Activated CD4-positive, alpha-beta T cell treated with anti-CD3 and anti-CD28 coated beads, Interleukin-10, Interleukin-2, amounts not matched to agents 100 ng/mL and 50 ng/mL, durations not matched to agents 16 hours and 8 hours (primary cell): ENCODE results near the gene EARS2.
"Not testable (repeated sequence)": the region's sequence is repeated elsewhere in the genome, so short reads cannot be mapped to it uniquely, and the experiment has no call there.

ENCODE experiments used
- DNase-seq: peaks from one replicate; pipeline ENCODE4 v3.0.0-alpha.2; 2020

EARS2 gene

DNA sequence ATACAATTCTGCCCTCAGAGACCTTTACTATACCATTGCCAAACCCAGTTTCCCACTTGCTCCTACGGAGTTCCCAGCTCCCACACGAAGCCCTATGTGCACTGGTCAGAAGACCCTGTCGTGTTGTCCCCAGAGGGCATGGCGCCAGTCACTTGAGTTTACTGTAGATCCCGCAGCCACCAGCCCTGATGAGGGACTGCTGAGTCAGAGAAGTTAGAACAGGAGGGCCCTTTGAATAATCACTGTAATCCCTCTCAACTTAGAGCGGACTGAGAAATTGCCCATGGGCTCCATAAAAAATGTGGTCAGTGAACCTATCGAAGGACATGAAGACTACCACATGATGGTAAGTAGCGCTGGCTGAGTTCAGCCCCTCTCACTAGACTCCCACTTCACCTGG is 9.6 kb upstream of the EARS2 start:
- DNase-seq: no peak

DNA sequence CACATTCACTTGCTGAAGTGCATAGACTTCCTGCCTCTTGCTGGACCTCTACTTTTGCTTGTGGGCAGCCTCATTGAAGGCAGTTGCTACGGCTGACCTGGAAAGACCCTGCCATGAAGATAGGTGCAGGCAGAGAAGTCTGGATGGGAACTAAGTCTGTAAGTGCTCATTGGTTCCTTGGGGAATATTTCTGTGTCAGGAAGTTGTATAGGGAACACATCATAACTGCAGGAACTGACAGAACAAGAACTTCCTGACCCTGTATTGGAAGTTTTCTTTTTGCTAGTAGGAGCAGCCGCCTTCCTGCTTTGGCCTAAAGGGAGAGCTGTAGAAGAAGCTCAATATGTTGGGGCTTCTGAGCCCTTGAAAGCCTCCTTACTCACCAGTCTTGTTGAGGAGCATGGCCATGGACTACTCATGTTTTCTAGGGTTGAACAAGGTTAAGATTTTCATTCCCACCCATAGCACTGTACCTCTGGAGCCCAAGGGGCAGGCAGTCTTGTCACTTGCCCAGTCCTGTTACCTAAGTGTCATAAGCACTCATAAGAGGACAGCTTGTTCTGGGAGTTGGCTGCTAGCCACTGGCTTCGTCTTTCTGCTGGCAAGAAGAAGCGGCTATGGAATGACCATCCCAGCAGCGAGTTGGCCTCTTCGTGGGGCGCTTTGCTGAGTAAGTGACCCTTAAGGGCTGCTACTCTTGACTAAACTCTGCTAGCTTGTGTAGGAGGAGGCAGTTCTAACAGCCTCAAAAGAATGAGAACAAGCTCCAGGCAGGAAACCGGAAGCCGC is 7.6 kb upstream of the EARS2 start:
- no peak for DNase-seq

DNA sequence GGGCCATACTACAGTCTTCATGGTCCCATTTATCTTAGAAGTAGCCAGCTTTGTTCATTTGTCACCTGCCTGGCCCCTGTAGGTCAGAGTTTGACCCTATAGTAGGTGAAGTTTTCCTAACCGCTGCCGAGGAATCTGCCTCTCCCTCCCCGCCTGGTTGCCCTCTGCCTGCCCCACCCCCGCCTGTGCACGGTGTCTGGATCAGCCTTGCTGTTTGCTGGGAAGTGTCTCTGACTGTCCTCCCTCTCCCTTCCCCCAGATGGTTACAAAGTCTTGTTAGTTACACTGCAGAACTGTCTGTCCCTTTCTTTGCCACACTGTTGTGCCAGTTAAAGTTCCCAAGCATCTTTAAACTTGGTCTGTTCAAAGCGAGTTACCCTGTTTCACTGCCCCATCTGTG is 6.0 kb upstream of the EARS2 start:
- no peak for DNase-seq

DNA sequence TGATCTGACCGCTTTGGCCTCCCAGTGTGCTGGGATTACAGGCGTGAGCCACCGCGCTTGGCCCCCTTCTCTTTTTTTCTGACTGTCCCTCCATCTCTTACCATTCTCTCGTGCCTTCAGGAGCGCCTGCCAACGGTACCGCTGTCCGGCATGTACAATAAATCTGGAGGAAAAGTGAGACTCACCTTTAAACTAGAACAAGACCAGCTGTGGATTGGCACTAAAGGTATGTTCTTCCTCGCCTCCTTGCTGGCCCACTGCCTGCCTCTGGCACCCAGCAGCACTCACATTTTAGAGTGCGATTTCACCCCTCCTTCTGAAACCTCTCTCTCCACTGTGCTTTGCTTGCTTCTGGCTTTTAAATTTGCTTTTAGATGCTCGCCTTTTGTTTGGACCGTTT is 5.4 kb upstream of the EARS2 start:
- DNase-seq: no peak

DNA sequence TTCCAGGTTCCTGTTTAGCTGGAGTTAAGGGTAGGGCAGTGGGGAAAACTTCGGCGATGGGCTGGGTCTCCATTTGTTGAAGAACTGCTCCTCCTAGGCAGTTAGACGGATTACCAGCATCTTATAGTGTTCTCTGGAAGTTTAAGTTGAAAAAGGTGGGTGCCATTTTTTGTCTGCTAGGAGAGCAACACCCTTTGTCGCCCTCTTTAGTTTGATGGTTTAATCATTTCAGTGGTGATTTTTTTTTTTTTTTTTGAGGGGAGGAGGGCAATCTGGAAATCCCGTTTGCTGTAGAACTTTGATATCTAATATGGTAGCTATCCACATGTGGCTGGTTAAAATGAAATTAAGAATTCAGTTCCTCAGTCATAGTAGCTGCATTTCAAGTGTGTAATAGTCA is 4.4 kb upstream of the EARS2 start:
- no peak for DNase-seq

DNA sequence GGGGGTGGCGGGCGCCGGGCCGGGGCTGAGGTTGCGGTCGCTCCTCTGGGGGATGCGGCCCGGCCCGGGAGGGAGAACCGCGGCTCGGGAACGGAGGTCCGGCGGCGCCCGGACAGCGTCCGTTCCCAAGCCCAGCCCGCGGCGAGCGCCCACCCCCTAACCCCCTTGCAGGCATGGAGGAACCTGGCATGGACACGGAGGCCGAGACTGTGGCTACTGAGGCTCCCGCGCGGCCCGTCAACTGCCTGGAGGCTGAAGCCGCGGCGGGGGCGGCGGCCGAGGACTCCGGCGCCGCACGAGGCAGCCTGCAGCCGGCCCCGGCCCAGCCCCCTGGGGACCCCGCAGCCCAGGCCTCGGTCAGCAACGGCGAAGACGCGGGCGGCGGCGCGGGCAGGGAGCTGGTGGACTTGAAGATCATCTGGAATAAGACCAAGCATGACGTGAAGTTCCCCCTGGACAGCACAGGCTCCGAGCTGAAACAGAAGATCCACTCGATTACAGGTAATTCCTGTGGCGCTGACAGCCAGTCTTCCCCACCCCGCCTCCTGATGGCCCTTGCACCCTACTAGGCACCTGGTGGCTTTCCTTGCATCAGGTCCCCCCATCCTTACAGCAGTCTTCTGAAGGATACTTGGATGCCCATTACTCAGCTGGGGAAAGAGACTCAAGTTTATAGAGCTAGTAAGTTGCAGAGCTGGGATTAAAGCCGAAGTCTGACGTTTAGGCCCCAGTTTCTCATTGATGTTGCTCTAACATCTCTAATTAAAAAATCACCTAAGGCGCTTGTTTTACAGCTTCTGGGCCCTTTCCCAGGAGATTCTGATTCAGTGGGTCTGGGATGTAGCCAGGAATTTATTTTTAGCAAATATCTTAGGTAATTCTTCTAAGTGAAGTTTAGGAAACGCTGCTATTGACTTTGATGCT is 891 bp upstream of the EARS2 start:
- DNase-seq: peak; percentile 8

DNA sequence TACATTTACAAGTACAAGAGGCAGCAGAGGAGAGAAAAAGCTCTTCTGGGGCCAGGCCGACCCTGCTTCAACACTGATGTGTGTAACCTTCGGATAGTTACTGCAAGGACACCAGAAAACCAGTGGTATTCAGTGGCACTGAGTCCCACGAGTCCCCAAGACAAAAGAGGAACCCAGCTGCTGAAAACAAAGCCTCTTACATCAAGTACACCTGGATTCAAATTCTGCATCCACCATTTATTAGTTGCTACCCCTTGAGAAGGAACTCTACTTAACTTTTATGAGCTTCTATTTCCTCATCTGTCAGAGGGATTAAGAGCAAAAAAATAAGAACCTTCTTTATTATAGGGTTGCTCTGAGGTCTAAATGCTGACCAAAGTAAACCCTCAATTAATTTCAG is 2.6 kb downstream of the EARS2 start:
- no peak for DNase-seq

DNA sequence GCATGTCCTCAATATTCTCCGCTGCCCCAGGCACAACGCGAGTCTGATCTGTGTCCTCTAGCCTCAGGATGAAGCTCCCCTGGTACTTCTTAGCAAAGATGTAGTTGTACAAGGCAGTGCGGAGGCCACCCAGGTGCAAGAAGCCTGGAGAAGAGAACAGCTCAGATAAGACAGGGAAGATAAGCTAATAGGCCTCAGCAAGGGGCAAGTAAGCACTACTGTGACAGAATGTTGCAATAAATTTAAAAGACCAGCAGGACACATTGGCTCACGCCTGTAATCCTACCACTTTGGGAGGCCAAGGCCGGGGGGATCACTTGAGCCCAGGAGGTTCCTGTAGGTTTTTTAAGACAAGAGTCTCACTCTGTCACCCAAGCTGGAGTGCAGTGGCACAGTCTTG is 5.0 kb downstream of the EARS2 start:
- DNase-seq: no peak

DNA sequence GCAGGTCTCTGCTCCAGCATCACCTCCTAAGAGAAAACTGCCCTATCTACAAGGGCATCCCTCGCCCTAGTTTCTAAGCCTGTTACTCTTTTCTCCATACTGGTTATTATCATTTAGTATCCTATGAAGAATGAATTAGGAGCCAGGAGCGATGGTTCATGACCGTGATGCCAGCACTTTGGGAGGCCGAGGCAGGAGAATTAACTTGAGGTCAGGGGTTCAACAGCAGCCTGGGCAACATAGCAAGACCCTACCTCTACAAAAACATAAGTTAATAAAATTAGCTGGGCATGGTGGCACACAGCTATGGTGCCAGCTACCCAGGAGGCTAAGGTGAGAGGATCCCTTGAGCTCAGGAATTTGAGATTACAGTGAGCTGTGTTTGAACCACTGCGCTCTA is 7.2 kb downstream of the EARS2 start:
- DNase-seq: no peak

DNA sequence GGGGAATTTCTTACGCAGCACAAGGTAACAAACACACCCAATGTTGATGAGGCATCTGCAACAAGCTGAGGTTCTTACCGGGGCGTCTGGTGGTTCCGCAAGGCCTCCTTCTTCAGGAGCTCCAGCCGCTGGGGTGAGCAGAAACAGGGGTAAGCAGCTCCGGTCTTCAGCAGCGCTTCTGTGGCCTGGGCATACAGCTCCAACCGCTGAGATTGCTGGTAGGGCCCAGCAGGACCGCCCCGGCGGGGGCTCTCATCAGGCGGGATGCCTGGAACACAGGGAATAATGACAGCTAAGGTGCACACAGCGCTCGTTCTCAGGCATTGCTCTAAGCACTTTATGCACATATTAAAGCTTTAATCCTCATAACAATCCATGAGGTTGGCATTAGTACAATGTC is 12.7 kb downstream of the EARS2 start:
- DNase-seq: no peak

DNA sequence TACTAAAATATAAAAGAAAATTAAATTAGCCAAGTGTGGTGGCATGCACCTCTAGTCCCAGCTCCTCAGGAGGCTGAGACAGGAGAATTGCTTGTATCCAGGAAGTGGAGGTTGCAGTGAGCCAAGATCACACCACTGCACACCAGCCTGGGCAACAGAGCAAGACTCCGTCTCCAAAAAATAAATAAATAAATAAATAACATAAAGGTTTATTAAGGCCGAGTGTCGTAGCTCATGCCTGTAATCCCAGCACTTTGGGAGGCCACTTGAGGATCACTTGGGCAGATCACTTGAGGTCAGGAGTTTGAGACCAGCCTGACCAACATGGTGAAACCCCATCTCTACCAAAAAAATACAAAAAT is 16.4 kb downstream of the EARS2 start:
- not testable (repeated sequence) for DNase-seq

DNA sequence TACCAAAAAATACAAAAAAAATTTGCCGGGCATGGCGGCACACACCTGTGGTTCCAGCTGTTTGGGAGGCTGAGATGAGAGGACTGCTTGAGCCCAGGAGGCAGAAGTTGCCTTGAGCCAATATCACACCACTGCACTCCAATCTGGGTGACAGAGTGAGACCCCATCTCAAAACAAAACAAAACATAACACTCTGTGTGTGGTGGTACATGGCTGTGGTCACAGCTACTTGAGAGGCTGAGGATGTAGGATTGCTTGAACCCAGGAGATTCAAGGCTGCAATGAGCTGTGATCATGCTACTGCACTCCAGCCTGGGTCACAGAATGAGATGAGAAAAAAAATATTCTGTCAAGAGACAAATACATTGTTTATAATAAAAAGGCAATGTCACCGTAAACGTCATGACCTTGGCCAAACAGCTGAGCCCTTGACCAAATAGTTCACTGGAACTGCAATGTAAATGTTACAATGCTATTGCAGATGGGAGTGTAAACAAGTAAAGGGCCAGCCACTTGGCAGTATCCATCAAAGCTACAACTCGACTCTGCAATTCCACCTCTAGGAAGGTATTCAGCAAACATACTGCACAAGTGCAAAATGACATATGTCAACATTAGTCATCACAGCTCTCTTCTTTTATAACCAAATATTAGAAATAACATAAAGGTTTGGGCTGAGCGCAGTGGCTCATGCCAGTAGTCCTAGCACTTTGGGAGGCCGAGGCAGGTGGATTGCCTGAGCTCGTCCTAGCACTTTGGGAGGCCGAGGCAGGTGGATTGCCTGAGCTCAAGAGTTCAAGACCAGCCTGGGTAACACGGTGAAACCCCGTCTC is 16.9 kb downstream of the EARS2 start:
- DNase-seq: no peak

DNA sequence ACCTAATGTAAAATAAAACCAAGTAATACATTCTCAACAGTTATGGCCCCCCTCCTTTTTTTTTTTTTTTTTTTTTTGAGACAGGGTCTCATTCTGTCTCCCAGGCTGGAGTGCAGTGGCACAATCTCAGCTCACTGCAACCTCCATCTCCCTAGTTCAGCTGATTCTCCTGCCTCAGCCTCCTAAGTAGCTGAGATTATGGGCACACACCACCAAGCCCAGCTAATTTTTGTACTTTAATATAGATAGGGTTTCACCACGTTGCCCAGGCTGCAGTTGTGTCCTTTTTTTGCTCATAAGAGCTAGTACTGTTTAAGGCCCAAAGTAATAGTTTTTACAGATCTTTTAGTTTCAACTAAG is 18.3 kb downstream of the EARS2 start:
- no peak for DNase-seq

DNA sequence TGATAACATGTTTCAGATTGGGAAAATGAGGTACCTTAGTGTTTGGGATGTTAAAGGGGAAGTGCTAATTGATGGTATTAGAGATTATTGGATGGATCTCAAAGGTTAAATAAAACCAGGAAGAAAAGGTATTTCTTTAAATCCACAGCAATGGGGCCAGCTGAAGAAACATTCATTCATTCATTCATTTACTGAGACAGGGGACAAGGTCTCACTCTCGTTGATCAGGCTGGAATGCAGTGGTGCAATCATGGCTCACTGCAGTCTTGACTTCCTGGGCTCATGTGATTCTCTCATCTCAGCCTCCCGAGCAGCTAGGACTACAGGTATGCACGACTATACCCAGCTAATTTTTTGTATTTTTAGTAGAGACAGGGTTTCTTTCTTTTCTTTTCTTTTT is 19.8 kb downstream of the EARS2 start:
- DNase-seq: no peak

DNA sequence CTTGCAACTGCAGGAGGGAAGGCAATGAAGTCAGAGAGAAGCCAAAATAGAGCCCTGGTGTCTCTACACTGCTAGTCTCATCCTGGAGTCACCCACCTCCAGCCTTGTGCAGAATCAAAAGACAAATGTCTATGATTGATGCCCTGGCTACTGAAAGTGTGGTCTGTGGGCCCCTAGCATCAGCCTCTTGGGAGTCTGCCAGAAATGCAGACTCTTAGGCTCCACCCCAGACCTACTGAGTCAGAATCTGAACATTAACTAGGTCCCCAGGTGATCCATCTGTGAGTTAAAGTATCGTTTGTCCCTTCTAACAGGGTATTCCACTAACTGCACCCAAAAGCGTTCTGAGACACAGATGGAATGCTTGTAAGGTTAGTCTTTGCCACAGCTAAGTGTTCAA is 21.2 kb downstream of the EARS2 start:
- DNase-seq: no peak

DNA sequence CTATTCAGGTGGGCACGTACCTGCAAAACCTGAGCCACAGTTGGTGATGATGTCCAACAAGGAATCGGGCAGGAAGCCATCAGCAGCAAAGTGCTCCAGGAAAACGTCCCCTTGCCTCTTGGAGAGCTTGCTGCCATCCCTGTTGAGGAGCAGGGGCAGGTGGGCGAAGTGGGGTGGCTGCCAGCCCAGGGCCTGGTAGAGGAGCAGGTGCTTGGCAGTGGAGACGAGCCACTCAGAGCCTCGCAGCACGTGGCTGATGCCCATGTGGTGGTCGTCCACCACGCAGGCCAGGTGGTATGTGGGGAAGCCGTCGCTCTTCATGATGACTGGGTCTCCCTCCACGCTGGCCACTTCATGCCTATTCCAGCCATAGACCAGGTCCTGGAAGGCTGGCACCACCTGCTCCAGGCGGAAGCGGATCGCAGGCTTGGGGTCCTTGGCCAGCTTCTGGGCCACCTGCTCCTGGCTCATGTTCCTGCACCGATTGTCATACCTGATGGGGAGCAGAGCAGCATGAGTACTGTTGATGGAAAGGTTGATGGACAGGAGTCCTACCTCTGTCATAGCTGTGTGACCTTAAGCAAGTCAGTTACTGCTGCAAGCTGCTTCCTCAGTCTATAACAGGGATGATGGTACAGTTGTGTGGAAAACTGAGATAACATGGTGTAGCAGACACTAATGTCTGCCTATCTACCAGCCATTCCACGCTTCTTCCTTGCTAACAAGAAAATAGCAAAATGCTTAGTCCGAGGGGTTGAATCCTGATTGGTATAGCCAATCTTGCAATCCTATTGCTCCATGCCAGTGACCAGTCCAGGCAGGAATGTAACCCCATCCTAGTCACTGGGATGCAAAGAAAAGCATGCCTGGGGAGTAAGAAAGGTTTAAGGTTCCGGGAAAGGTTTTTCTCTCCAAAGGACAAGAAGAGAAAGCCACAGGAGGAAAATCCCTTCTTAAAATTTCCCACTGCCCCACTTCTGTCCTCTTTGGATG is 22.0 kb downstream of the EARS2 start:
- no peak for DNase-seq

DNA sequence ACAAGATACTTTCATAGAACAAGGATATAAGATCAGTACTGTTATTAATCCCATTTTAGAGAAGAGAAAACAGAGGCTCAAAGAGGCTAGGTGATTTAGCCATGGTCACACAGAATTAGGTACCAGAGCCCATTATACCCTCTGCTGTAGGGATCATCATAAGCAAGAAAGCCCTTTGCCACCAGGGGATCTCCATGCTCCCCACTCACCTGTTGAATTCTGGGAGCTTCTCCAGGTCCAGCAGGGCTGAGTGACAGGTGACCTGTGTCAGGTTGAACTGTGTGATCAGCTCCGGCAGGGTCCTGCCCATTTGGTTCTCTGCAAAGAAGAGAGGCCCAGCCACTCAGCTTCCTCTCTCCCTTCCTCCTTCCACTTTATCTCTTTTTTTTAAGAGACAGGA is 24.7 kb downstream of the EARS2 start:
- no peak for DNase-seq

DNA sequence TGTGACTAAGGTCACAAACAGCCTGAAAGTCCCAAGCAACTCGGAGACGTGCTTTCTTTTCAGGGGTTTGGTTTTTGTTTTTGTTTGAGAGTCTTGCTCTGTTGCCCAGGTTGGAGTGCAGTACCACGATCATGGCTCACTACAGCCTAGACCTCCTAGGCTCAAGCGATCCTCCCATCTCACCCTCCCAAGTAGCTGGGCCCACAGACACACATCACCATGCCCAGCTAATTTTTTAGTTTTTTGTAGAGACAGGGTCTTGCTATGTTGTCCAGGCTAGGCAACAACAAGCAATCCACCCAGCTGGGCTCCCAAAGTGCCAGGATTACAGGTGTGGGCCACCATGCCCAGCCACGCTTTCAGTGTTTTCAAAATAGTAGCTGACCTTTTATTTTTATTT is 27.1 kb downstream of the EARS2 start:
- DNase-seq: no peak

DNA sequence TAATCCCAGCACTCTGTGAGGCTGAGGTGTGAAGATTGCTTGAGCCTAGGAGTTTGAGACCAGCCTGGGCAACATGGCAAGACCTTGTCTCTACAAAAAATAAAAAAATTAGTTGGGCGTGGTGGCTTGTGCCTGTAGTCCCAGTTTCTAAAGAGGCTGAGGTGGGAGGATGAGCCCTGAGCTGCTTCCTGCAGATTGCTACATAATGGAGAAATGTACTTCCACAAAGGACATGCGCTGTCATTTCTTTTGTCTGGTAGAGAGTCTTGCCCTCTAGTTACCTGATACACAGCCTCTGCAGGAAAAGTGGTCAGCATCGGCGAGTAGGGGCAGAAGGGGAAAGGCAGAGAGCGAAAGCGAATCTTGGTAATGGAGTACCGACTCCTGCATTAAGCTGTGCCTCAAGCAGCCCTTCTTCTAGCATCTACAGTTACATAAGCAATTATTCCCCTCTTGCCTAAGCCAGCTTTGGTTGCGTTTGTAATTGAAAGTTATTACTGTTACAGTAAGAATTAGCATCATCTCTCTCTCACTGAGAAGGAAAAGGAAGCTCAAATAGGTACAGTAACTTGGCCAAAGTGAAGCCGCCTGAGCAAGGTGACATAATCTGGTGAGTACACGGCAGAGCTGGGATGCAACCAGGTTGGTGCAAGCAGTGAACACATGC is 28.4 kb downstream of the EARS2 start:
- DNase-seq: no peak

DNA sequence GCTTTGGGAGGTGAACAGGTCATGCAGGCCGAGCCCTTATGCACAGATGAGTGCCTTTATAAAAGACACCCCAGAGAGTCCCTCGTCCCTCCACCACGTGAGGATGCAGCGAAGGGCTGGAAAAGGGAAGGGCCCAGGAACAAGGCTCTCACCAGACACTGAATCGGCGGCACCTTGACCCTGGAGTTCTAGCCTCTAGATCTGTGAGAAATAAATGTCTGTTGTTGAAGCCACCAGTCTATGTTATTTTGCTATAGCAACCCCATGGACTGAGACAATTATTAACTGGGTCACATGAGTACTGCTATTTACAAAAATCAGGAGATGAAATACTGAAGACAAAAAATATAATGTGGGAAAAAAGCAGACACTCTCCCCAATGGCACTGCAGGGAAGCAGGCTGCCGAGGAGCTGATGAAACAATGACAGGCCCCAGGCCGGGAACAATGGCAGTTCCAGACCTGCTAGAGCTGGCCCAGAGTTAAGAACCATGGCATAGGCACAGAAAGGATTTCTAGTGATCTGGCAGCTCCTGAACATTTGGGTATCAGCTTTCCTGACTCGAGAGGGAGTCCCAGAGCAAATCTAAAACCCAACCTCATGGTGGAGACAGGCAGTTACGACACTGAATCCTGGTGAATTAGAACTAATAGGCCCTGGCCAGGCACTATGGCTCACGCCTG is 29.0 kb downstream of the EARS2 start:
- no peak for DNase-seq

DNA sequence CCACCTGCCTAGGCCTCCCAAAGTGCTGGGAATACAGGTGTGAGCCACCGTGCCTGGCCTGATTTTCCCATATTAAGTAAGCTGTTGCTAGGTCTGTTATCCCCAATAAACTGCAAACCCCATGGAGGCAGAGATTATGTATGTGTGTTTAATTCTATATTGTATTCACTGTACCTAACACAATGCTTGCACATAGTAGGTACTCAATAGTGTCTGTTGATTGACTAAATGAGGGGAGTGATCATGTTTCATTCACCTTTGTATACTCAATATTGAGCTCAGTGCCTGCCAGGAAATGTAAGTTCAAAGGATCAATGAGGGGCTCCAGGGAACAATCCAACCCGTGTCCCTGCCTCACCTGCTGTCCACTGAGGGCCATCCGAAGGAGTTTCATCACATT is 32.3 kb downstream of the EARS2 start:
- DNase-seq: no peak
